Naive B cell (primary cell): ENCODE data around the gene HTRA3. TPM values are rescaled to one million over a fixed set of nuclear protein-coding genes. Genes with fewer than 3 reads are reported as not detected.

Source experiments
- ATAC-seq, 2 donors: fragments of 150-1000 bp; cut with Tn5 transposase; 2 replicates each; pipeline ENCODE4 v1.10.0; 2021; ENCODE audit warnings: low read depth in 2 of 2, mild to moderate bottlenecking in 2 of 2, moderate library complexity in 2 of 2
- DNase-seq: peaks from one replicate; pipeline ENCODE4 v3.0.0; 2022
- H3K27ac Mint-ChIP-seq, 6 donors: one replicate each; pipeline ENCODE4 v1.8.0; 2020 to 2022; ENCODE audit warnings: mild to moderate bottlenecking in 6 of 6, mixed read lengths in 6 of 6, moderate library complexity in 5 of 6, inconsistent platforms in 2 of 6
- H3K27me3 Mint-ChIP-seq, 3 donors: one replicate each; pipeline ENCODE4 v1.8.0; 2021 to 2022; ENCODE audit warnings: mixed read lengths in 3 of 3, mild to moderate bottlenecking in 1 of 3
- H3K36me3 Mint-ChIP-seq, 2 donors: one replicate each; pipeline ENCODE4 v1.8.0; 2020 to 2022; ENCODE audit warnings: mixed read lengths in 2 of 2, inconsistent platforms in 1 of 2, mild to moderate bottlenecking in 1 of 2
- H3K4me1 Mint-ChIP-seq, 3 donors: one replicate each; pipeline ENCODE4 v1.8.0; 2020 to 2022; ENCODE audit warnings: mixed read lengths in 3 of 3, inconsistent platforms in 1 of 3, mild to moderate bottlenecking in 1 of 3, moderate library complexity in 1 of 3
- H3K4me3 Mint-ChIP-seq, 8 donors: one replicate each; pipeline ENCODE4 v1.8.0; 2020 to 2022; ENCODE audit warnings: mild to moderate bottlenecking in 8 of 8, mixed read lengths in 8 of 8, moderate library complexity in 8 of 8, inconsistent platforms in 2 of 8
- H3K9me3 Mint-ChIP-seq, 7 donors: one replicate each; pipeline ENCODE4 v1.8.0; 2020 to 2022; ENCODE audit warnings: mixed read lengths in 7 of 7, mild to moderate bottlenecking in 5 of 7, inconsistent platforms in 2 of 7, moderate library complexity in 1 of 7
- polyA plus RNA-seq, 6 donors: library from polyadenylated mRNA; unstranded; fragments of 300-500 nt; fragmentation: Illumina TruSeq; gene quantifications; one replicate each; pipeline ENCODE4 v1.2.3, GENCODE V29; 2021; ENCODE audit warnings: low read depth in 6 of 6

Gene HTRA3
- polyA plus RNA-seq, 6 donors from 2014 or later = not detected

DNA sequence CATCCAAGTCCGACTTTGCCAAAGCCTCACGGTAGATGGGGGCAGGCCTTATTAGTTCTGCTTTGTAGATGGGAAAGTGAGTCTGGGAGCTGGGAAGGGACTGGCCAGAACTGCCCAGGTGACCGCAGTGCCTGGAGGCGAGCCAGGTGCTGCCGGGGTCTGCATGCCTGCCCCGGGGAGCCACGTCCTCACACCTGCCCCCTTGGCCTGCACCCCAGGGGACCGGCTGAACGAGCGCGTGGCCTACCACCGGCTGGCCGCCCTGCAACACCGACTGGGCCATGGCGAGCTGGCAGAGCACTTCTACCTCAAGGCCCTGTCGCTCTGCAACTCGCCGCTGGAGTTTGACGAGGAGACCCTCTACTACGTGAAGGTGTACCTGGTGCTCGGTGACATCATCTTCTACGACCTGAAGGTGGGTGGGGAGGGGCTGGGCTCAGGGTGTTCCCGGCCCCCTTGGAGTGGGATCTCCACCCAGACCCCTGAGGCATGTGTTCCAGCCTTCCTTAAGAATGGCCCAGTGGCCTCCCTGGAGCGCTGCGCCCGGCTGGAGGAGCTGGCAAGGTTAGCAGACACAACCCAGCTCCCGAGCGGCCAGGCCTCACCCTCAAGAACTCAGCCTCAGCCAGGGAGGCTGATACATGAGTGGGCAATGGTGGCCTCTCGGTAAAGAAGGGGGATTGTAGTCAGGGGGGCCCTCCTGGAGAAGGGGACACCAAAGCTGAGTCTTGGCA, 32.1 kb upstream of the HTRA3 start:
- H3K27ac Mint-ChIP-seq = peak overlapping the region in 3 of 6 donors; percentile 10 to 62 (median 53)

DNA sequence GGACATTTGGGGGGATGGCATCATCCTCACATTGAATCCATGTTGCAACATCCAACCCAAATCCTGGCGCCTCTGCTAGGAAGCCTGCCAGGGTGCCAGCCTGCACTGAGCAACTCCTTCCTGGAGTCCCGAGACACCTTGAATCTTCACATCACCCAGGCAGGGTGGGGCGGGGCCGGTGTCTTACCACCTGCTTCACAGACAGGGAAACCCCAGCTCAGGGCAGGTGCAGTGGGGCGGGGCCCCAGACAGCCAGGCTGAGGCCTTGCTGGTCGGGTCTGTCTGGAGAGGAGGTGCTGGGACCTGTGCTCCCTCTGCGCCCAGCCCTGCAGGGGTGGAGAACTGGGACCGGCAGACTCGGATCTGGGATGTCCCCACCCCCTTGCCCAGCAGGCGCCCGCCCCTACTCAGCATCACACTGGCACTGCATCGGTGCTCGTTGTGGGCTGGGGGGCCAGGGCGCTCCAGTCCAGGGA, 31.5 kb upstream of the HTRA3 start:
- Mint-ChIP-seq H3K36me3 (peaks cover 0 to 7% of the 10 kb centered on the region in 2 donors), H3K4me1 (peaks cover 0 to 9% (median 3%) of the 10 kb centered on the region in 3 donors), H3K27ac (peak overlapping the region in 4 of 6 donors; percentile 10 to 80 (median 45)), H3K27me3 (no peaks in the 10 kb centered on the region), H3K4me3 (peak overlapping the region in 1 of 8 donors; percentile 57), H3K9me3 (no peaks in the 10 kb centered on the region)
- peak; percentile 38 for DNase-seq
- peak; percentile 53 to 80 for ATAC-seq

More for the DNA sequence above, 32.1 kb upstream of the HTRA3 start:
- ATAC-seq (no peak), DNase-seq (no peak)
- Mint-ChIP-seq H3K4me3 (peak overlapping the region in 2 of 8 donors; percentile 57 to 60), H3K4me1 (peaks cover 0 to 9% (median 3%) of the 10 kb centered on the region in 3 donors), H3K27me3 (no peaks in the 10 kb centered on the region), H3K36me3 (peaks cover 0 to 7% of the 10 kb centered on the region in 2 donors), H3K9me3 (no peaks in the 10 kb centered on the region)

DNA sequence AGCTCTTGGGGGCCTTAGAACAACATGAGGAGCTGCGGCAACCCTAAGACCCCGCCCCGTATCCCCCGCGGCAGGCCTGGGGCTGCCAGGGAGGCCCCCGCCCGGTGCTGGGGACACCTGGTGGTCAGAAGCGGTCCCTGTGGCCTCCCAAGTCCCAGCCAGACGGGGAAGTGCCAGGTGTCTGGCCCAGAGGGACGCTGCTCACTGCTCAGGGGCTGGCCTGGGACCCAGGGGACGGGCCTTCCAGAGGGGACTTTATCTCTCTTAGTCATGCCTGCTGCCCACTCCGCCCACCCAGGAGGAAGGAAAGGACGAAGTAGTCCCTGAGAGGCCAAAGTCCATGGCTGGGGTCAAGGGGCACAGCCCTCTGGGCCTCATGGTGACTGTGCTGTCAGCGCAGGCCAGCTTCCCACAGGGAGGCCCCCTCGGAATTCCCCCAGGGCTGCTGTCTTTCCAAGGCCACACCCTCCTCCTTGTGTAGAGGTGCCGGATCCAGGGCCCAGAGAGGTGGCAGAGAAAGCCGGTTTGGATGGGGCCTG, 31.0 kb upstream of the HTRA3 start:
- H3K9me3 Mint-ChIP-seq = no peaks in the 10 kb centered on the region
- DNase-seq (no peak), ATAC-seq (no peak)
- H3K27me3 Mint-ChIP-seq = no peaks in the 10 kb centered on the region
- peak overlapping the region in 1 of 6 donors; percentile 28 for H3K27ac Mint-ChIP-seq
- peaks cover 0 to 7% of the 10 kb centered on the region in 2 donors for H3K36me3 Mint-ChIP-seq
- H3K4me1 Mint-ChIP-seq = peaks cover 0 to 9% (median 3%) of the 10 kb centered on the region in 3 donors
- H3K4me3 Mint-ChIP-seq = no peak overlapping the region

DNA sequence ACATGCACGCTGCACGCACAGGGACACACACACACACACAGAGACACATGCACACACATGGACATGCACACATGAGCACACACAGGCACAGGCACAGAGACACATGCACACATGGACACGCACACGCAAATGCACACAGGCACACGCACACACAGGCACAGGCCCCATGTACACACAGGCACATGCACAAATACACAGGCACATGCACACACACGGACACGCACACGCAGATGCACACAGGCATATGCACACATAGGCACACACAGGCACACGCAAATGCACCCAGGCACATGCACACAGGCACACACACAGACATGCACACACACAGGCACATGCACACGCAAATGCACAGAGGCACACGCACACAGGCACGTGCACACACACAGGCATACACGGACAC, 30.3 kb upstream of the HTRA3 start:
- H3K9me3 Mint-ChIP-seq = no peaks in the 10 kb centered on the region
- H3K4me1 Mint-ChIP-seq = peaks cover 0 to 9% (median 3%) of the 10 kb centered on the region in 3 donors
- ATAC-seq = no peak
- peak overlapping the region in 3 of 6 donors; percentile 28 to 51 (median 28) for H3K27ac Mint-ChIP-seq
- no peak for DNase-seq
- no peak overlapping the region for H3K4me3 Mint-ChIP-seq
- H3K27me3 Mint-ChIP-seq = no peaks in the 10 kb centered on the region
- peaks cover 0 to 7% of the 10 kb centered on the region in 2 donors for H3K36me3 Mint-ChIP-seq

GRCh38 chr4:8239661-8240060, 29.9 kb upstream of the HTRA3 start:
- H3K9me3 Mint-ChIP-seq = no peaks in the 10 kb centered on the region
- no peaks in the 10 kb centered on the region for H3K27me3 Mint-ChIP-seq
- no peak overlapping the region for H3K4me3 Mint-ChIP-seq
- H3K27ac Mint-ChIP-seq = no peak overlapping the region
- ATAC-seq (no peak), DNase-seq (no peak)
- H3K4me1 Mint-ChIP-seq = peaks cover 0 to 9% (median 3%) of the 10 kb centered on the region in 3 donors
- H3K36me3 Mint-ChIP-seq = peaks cover 0 to 7% of the 10 kb centered on the region in 2 donors

DNA sequence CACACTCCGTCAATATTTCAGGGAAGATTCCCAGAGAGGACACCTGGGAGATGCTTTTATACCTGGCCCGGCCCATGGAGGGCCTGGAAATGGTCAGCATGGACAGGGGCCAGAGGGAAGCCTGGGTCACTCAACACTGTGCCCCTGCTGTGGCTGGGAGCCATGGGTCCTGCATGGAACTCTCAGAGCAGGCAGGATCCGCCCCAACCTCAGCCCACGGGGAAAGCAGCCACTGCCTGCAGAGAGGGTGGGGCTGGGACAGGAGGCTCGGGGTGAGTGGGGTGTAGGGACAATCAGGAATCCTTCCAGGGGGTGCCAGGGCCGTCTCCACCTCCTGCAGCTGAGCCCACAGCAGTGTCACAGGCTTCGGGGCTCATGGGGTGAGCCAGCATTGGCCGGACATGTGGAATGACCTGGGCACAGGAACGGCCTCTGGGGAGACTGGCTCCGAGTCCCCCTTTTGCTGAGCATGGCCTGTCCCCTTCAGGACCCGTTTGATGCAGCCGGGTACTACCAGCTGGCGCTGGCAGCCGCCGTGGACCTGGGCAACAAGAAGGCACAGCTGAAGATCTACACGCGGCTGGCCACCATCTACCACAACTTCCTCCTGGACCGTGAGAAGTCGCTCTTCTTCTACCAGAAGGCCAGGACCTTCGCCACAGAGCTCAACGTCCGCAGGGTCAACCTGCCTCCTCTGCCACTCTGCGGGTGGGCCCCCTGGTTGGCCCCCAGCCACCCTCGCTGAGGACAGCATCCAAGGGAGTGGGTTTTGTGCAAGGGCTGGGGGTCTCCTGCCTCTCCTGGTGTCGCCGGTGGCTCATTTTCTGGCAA, 29.1 kb upstream of the HTRA3 start:
- DNase-seq = no peak
- H3K4me1 Mint-ChIP-seq = peaks cover 0 to 9% (median 3%) of the 10 kb centered on the region in 3 donors
- H3K9me3 Mint-ChIP-seq = no peaks in the 10 kb centered on the region
- peaks cover 0 to 7% of the 10 kb centered on the region in 2 donors for H3K36me3 Mint-ChIP-seq
- peak overlapping the region in 1 of 6 donors; percentile 64 for H3K27ac Mint-ChIP-seq
- H3K4me3 Mint-ChIP-seq = no peak overlapping the region
- no peak for ATAC-seq
- no peaks in the 10 kb centered on the region for H3K27me3 Mint-ChIP-seq

- Mint-ChIP-seq H3K4me3 (peak overlapping the region in 1 of 8 donors; percentile 62), H3K9me3 (no peaks in the 10 kb centered on the region), H3K4me1 (peaks cover 0 to 9% (median 3%) of the 10 kb centered on the region in 3 donors), H3K36me3 (peaks cover 0 to 7% of the 10 kb centered on the region in 2 donors), H3K27ac (peak overlapping the region in 1 of 6 donors; percentile 64), H3K27me3 (no peaks in the 10 kb centered on the region)
- no peak for DNase-seq
- no peak for ATAC-seq
These were observed 28.3 kb upstream of the HTRA3 start for GRCh38 chr4:8241211-8241779.

- peaks cover 0 to 7% of the 10 kb centered on the region in 2 donors for H3K36me3 Mint-ChIP-seq
- H3K4me3 Mint-ChIP-seq = peak overlapping the region in 1 of 8 donors; percentile 62
- ATAC-seq = peak; percentile 71 to 82
These were observed 27.5 kb upstream of the HTRA3 start for GRCh38 chr4:8241895-8242696.

DNA sequence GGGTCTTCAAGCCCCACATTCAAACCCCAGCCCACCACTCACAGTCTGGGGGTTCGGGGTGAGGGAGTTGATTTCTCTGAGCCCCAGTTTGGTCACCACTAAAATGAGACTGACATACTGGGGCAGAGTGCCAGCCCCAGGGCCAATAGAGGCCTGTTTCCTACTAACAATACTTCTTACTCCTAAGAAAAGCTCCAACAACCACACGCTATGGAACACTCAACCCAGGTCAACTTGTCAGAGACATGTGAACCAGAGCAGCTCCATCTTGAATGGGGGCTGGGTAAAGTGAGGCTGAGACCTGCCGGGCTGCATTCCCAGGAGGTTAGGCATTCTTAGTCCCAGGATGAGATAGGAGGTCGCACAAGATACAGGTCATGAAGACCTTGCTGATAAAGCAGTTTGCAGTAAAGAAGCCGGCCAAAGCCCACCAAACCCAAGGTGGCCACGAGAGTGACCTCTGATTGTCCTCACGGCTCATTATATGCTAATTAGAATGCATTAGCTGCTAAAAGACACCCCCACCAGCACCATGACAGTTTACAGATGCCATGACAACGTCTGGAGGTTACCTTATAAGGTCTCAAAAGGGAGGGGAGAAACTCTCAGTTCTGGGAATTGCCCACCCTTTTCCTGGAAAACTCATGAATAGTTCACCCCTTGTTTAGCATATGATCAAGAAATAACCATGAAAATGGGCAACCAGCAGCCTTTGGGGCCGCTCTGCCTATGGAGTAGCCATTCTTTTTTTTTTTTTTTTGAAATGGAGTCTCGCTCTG, 26.6 kb upstream of the HTRA3 start:
- Mint-ChIP-seq H3K27ac (no peak overlapping the region), H3K36me3 (peaks cover 0 to 7% of the 10 kb centered on the region in 2 donors), H3K4me3 (peak overlapping the region in 1 of 8 donors; percentile 26), H3K4me1 (peaks cover 0 to 9% (median 3%) of the 10 kb centered on the region in 3 donors), H3K27me3 (no peaks in the 10 kb centered on the region), H3K9me3 (no peaks in the 10 kb centered on the region)
- ATAC-seq = no peak
- DNase-seq = no peak

More at GRCh38 chr4:8241895-8242696, 27.5 kb upstream of the HTRA3 start:
- no peaks in the 10 kb centered on the region for H3K9me3 Mint-ChIP-seq
- H3K27ac Mint-ChIP-seq = peak overlapping the region in 3 of 6 donors; percentile 44 to 78 (median 66)
- peak; percentile 71 for DNase-seq
- H3K4me1 Mint-ChIP-seq = peaks cover 0 to 9% (median 3%) of the 10 kb centered on the region in 3 donors
- H3K27me3 Mint-ChIP-seq = no peaks in the 10 kb centered on the region

- peak overlapping the region in 1 of 8 donors; percentile 15 for H3K4me3 Mint-ChIP-seq
- peak overlapping the region in 1 of 6 donors; percentile 38 for H3K27ac Mint-ChIP-seq
- no peaks in the 10 kb centered on the region for H3K9me3 Mint-ChIP-seq
- peaks cover 0 to under 1% (median 0%) of the 10 kb centered on the region in 3 donors for H3K27me3 Mint-ChIP-seq
- DNase-seq (no peak), ATAC-seq (no peak)
- peaks cover 0 to 2% of the 10 kb centered on the region in 2 donors for H3K36me3 Mint-ChIP-seq
- H3K4me1 Mint-ChIP-seq = peaks cover 0 to 6% (median under 1%) of the 10 kb centered on the region in 3 donors
These were observed 25.4 kb upstream of the HTRA3 start for GRCh38 chr4:8244001-8244757.

- Mint-ChIP-seq H3K27me3 (peaks cover 0 to 4% (median 0%) of the 10 kb centered on the region in 3 donors), H3K9me3 (no peaks in the 10 kb centered on the region), H3K27ac (peak overlapping the region in 1 of 6 donors; percentile 32), H3K4me1 (peaks cover 0 to 6% (median 0%) of the 10 kb centered on the region in 3 donors), H3K36me3 (no peaks in the 10 kb centered on the region), H3K4me3 (no peak overlapping the region)
- no peak for ATAC-seq
- no peak for DNase-seq
These were observed 24.6 kb upstream of the HTRA3 start for GRCh38 chr4:8244931-8245460.
